Stimulated activated CD4-positive, alpha-beta T cell treated with anti-CD3 and anti-CD28 coated beads, TNF-alpha, amount 100 ng/mL, for 48 hours (primary cell): ENCODE measurements around the gene SPECC1.
A peak's percentile ranks its signal among the peaks of the same experiment; 100 is the strongest.
"Not testable (repeated sequence)": the region's sequence is repeated elsewhere in the genome, so short reads cannot be mapped to it uniquely, and the experiment has no call there.

Experiments used
- DNase-seq, 3 donors: peaks; one replicate each; pipeline ENCODE4 v3.0.0-alpha.2; 2020; ENCODE audit warnings: low read depth in 3 of 3

The SPECC1 gene

DNA sequence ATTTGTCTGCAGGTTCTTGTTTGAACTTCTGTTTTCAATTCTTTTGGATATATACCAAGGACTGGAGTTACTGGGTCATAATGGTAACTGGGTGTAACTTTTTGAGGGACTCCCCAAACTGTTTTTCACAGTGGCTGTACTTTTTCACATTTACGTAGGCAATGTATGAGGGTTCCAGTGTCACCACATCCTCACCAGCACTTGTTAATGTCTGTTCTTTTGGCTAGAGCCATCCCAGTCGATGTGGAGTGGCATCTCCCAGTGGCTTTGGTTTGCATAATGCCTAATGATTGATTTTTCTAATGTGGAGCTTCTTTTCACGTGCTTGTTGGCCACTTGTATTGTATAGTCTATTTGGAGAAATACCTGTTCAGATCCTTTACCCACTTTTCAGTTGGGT is 59.3 kb downstream of the SPECC1 start:
- DNase-seq: no peak

DNA sequence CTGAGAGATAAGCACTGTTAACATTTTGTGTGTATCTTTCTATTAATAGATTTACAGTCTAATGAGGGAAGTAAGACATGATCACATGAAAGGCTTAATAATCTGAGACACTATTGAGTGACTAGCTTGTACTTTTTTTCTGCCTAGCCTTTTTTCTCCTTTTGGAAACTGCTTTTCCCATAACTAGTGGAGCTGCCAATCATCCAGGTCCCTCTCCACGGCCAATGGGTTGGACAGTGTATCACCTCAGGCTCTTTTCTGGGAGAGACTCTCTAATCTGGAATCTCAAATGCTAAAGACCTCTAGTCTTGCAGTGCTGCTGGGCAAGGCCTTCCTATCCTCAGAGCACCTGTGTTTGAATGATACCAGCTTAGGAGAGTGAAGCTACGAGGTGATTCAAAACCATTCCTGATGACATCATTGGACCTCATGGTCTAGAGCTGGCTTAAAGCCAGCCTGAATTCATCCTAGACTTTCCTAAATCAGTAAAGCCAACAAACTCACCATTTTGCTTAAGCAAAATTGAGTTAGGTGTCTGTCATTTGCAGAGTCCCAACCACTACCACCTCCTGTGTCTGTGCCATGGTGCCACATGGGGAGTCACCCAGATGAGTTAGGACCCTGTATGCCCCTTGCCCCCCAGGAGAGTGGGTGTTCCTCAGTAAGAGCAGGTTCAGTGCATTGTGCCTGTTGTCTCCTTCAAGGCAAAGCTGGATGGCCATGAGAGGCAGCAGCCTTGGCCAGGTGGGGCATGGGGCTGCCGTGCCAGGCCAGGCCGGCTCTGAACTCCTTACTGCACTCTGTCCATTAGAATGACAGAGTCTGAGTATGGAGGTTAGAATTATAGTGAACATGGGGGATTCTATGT is 62.9 kb downstream of the SPECC1 start:
- DNase-seq: no peak

GRCh38 chr17:20072692-20072992 is 63.5 kb downstream of the SPECC1 start:
- DNase-seq: no peak

- DNase-seq: peak in 2 of 3 donors; percentile 2 to 16
Observed at GRCh38 chr17:20073055-20073979, 64.2 kb downstream of the SPECC1 start.

GRCh38 chr17:20074001-20074400 is 64.8 kb downstream of the SPECC1 start:
- no peak for DNase-seq

GRCh38 chr17:20074489-20074888 is 65.3 kb downstream of the SPECC1 start:
- no peak for DNase-seq

GRCh38 chr17:20076137-20076536 is 67.0 kb downstream of the SPECC1 start:
- not testable (repeated sequence) for DNase-seq

- DNase-seq: no peak
Observed at GRCh38 chr17:20077978-20078685, 69.0 kb downstream of the SPECC1 start.

- DNase-seq: no peak
Observed at GRCh38 chr17:20080513-20080912, 71.4 kb downstream of the SPECC1 start.

DNA sequence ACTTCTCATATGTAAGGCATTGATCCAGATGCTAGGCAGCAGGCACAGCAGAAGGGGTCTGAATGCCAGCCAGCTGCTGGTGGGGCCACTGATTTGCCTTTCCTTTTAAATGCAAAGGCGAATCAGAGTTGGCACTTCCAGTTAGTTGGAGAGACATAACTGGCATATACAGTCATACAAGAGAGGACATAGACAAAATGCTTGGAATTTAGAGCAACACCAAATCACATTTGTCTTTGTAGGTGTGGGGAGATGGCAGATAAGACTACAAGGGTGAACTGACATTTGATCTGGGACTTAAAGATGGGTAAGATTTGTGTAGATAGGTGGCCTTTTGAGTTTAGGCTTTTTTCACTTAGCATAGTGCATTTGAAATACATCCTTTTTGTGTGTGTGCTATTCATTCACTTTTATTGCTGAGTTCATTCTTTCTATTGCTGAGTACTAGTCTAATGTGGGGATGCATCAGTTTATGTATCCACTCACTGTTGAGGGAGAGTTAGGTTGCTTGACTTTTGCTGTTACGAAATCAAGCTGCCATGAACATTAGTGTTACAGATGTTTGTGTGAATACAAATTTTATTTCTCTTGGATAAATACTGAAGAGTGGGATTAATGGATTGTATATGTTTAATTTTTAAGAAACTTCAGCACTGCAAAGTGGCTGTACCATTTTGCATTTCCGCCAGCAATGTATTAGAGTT is 74.1 kb downstream of the SPECC1 start:
- no peak for DNase-seq

- no peak for DNase-seq
Observed at GRCh38 chr17:20084621-20085282, 75.6 kb downstream of the SPECC1 start.

GRCh38 chr17:20085283-20085845 is 76.2 kb downstream of the SPECC1 start:
- no peak for DNase-seq

- no peak for DNase-seq
Observed at GRCh38 chr17:20086416-20087076, 77.4 kb downstream of the SPECC1 start.

DNA sequence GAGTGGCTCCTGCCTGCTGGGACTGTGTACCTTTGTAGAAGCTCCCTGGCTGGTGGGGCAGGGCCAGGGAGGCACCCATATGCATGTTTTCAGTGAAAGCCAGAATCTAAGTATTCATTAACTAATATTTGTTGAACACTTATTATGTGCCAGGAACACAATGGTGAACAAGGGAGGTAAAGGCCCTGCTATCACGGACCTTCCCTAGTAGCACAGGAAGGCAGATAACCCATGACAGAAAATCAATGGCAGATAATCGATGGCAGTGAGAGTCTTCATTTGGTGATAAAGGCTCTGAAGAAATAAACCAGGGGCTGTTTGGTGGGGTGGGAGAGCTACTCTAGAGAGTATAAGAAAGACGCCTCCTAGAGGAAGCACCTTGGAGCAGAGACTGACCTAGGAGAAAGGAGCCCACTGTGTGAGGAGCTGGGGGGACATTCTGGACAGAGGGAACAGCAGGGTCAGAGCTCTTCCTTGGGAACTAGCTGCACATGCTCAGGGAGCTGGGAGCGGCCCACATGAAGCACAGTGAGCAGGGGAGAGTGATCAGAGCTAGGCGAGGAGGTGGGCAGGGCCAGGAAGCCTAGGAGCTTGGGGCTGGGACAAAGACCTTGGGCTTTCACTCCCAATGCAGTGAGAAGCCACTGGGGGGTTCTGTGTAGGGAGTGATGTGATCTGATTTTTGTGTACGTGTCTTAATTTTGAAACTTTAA is 78.5 kb downstream of the SPECC1 start:
- DNase-seq: no peak

- DNase-seq: no peak
Observed at GRCh38 chr17:20089756-20090547, 80.8 kb downstream of the SPECC1 start.

DNA sequence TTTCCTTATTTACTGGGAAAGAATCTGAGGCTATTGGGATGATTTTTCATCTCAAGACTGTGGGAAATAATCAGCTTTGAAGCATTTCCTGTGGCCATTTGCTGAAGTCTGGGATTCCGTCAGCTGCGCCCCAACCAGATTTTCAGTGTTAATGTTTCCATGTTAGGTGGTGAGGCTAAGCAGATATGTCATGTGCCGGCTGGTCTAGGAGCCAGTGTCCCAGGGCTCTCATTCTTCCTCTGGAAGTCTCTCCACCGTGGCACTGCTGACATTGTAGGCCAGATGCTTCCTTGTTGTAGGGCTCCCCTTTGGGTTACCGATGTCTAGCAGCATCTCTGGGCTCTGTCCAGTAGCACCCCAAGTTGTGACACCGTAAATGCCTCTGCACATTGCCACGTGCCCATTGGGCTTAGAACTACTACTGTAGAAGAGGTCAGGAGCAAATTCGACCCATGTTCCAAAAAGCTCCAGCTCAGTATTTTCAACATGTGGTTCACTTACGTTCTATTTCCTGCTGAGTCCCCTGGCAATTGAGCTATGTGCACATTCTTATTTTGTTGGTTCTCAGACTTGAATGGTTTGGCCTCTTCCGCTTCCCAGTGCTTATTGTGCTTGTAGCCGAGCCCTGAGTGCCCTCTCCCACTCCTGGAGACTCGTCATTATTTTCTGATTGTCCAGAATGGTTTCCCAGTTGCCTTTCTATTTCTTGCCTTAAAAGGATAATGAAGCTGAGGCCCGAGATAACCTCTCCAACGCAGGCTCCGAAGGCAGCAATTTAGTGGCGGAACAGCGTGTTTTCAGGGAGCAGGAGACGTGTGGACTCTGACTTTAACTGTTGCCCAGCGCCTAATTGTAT is 82.2 kb downstream of the SPECC1 start:
- no peak for DNase-seq

DNA sequence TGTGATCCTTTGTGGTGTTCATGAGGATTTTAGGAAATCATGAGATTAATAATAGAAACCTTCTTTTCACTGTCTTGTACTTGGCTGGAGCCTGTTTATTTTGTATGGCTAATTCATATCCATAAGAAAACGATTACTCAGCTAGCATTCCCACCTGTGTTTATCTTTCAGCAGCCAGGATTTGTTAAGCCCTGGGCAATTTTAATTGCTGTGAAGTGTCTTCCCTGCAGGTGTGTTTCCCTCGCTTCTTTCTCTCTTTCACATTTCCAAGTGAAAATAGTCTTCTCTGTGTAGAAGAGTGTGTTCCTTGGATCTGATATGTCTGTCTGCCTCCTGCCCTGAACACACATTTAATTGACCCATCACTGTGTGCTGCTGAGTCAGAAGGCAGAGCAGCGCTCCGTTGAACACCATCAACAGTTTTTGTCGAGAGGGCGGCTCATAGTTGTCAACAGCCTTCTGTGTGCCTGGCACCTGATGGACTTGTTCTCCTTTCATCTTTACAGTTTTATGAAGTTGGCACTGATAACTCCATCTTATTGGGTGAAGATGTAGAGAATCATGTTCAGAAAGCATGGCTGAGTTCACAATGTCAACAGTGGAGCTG is 83.2 kb downstream of the SPECC1 start:
- DNase-seq: no peak
